HCT116 (cell line): ENCODE results near the gene ALDH1L1. TPM values are rescaled to one million over a fixed set of nuclear protein-coding genes. Genes with fewer than 3 reads are reported as not detected.

Experiments used
- EZH2phosphoT487 ChIP-seq: fragments of 200-600 bp; IDR thresholded peaks from 2 replicates; pipeline ENCODE4 v1.6.1; 2018; ENCODE audit warnings: antibody characterized with exemption, borderline replicate concordance
- FOSL1 ChIP-seq: IDR thresholded peaks from 2 replicates; pipeline ENCODE4 v1.6.1; 2012; ENCODE audit warnings: low read depth
- POLR2A ChIP-seq: IDR thresholded peaks from 2 replicates; pipeline ENCODE4 v1.7.0; 2011; ENCODE audit warnings: borderline replicate concordance; ENCODE audit not compliant: insufficient read depth, insufficient read length; ENCODE audit errors: extremely low read depth
- POLR2AphosphoS5 ChIP-seq: IDR thresholded peaks from 2 replicates; pipeline ENCODE4 v1.6.1; 2011; ENCODE audit warnings: mild to moderate bottlenecking, low read depth, low read length, moderate library complexity
- RAD21 ChIP-seq: IDR thresholded peaks from 2 replicates; pipeline ENCODE4 v1.6.1; 2012; ENCODE audit warnings: low read depth, mild to moderate bottlenecking
- SP1 ChIP-seq: IDR thresholded peaks from 2 replicates; pipeline ENCODE4 v1.6.1; 2012; ENCODE audit warnings: low read depth
- YY1 ChIP-seq: IDR thresholded peaks from 2 replicates; pipeline ENCODE4 v1.6.1; 2011; ENCODE audit warnings: low read length, low read depth, moderate library complexity, mild to moderate bottlenecking; ENCODE audit not compliant: insufficient replicate concordance; ENCODE audit errors: extremely low read depth
- total RNA-seq: library from RNA; stranded (reverse); gene quantifications from one replicate; pipeline ENCODE4 v1.2.1, GENCODE V29; 2021; ENCODE audit not compliant: unreplicated experiment
- TF ChIP-seq, protein P1 (sequence below), 3 experiments: fragments of 200-600 bp in 1 of 3; sonication (generic) in 1 of 3; IDR thresholded peaks in 2 of 3; conservative IDR thresholded peaks in 1 of 3; 2 replicates each; pipeline ENCODE4 v1.5.1; 2012 to 2017; ENCODE audit warnings: low read depth in 2 of 3, low read length in 2 of 3, antibody characterized with exemption in 1 of 3, borderline replicate concordance in 1 of 3, control low read depth in 1 of 3, mild to moderate bottlenecking in 1 of 3, mixed read lengths in 1 of 3, mixed run types in 1 of 3, moderate library complexity in 1 of 3; ENCODE audit not compliant: insufficient read depth in 1 of 3
- TF ChIP-seq, protein P2 (sequence below): IDR thresholded peaks from 2 replicates; pipeline ENCODE4 v1.6.1; 2012
- TF ChIP-seq, protein P3 (sequence below): IDR thresholded peaks from 2 replicates; pipeline ENCODE4 v1.6.1; 2011; ENCODE audit warnings: mild to moderate bottlenecking, low read length, moderate library complexity; ENCODE audit not compliant: insufficient replicate concordance; ENCODE audit errors: extremely low read depth

The ALDH1L1 gene
- total RNA-seq, 1 experiment from 2014 or later: 0.81 TPM

GRCh38 chr3:126197854-126198584, 17.6 kb upstream of the ALDH1L1 start (continued):
- TF ChIP-seq, protein P1, sequence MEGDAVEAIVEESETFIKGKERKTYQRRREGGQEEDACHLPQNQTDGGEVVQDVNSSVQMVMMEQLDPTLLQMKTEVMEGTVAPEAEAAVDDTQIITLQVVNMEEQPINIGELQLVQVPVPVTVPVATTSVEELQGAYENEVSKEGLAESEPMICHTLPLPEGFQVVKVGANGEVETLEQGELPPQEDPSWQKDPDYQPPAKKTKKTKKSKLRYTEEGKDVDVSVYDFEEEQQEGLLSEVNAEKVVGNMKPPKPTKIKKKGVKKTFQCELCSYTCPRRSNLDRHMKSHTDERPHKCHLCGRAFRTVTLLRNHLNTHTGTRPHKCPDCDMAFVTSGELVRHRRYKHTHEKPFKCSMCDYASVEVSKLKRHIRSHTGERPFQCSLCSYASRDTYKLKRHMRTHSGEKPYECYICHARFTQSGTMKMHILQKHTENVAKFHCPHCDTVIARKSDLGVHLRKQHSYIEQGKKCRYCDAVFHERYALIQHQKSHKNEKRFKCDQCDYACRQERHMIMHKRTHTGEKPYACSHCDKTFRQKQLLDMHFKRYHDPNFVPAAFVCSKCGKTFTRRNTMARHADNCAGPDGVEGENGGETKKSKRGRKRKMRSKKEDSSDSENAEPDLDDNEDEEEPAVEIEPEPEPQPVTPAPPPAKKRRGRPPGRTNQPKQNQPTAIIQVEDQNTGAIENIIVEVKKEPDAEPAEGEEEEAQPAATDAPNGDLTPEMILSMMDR (IDR thresholded peaks at IDR 0.05 in 2 of 3, conservative IDR thresholded peaks at IDR 0.05 in 1 of 3; ENCODE audit: borderline replicate concordance in 1 of 3, insufficient read depth in 1 of 3, low read depth in 2 of 3, low read length in 2 of 3): peak; percentile 72 to 82 (median 78)
- TF ChIP-seq POLR2AphosphoS5 (no peak), RAD21 (peak; percentile 68), YY1 (peak; percentile 78), POLR2A (no peak), SP1 (no peak), FOSL1 (no peak), EZH2phosphoT487 (no peak)
- TF ChIP-seq, protein P2, sequence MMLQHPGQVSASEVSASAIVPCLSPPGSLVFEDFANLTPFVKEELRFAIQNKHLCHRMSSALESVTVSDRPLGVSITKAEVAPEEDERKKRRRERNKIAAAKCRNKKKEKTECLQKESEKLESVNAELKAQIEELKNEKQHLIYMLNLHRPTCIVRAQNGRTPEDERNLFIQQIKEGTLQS: no peak
- TF ChIP-seq, protein P3, sequence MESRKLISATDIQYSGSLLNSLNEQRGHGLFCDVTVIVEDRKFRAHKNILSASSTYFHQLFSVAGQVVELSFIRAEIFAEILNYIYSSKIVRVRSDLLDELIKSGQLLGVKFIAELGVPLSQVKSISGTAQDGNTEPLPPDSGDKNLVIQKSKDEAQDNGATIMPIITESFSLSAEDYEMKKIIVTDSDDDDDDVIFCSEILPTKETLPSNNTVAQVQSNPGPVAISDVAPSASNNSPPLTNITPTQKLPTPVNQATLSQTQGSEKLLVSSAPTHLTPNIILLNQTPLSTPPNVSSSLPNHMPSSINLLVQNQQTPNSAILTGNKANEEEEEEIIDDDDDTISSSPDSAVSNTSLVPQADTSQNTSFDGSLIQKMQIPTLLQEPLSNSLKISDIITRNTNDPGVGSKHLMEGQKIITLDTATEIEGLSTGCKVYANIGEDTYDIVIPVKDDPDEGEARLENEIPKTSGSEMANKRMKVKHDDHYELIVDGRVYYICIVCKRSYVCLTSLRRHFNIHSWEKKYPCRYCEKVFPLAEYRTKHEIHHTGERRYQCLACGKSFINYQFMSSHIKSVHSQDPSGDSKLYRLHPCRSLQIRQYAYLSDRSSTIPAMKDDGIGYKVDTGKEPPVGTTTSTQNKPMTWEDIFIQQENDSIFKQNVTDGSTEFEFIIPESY: no peak
